SIG-M5 treated with dmso at 0.1 percent for 504 hours (cell line): ENCODE measurements around the gene TMA7.

ENCODE experiments used
- DNase-seq: peaks from one replicate; lab custom pipeline; 2025; ENCODE audit not compliant: unreplicated experiment; lab: John Stamatoyannopoulos, UW

TMA7 gene

DNA sequence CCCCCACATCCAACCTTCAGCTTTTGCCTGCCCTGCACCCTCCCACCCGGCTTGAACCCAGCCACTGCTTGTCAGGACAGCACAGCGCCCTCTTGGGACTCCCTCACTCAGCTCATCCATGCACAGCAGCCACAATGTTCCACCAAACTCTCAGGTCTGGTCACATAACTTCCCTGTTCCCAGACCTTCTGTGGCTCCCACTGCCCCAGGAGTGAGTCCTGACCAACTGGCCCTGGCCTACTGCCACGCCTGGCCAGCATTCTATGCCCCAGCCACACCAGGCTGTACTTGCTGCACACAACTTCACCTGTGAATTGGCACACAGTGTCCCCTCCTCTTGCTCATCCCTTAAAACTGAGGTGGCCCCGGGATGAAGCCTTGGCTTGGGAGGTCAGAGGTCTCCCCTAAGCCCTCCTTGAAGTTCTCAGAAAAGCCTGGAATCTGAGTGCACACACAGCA, 31.2 kb upstream of the TMA7 start:
- no peak for DNase-seq

DNA sequence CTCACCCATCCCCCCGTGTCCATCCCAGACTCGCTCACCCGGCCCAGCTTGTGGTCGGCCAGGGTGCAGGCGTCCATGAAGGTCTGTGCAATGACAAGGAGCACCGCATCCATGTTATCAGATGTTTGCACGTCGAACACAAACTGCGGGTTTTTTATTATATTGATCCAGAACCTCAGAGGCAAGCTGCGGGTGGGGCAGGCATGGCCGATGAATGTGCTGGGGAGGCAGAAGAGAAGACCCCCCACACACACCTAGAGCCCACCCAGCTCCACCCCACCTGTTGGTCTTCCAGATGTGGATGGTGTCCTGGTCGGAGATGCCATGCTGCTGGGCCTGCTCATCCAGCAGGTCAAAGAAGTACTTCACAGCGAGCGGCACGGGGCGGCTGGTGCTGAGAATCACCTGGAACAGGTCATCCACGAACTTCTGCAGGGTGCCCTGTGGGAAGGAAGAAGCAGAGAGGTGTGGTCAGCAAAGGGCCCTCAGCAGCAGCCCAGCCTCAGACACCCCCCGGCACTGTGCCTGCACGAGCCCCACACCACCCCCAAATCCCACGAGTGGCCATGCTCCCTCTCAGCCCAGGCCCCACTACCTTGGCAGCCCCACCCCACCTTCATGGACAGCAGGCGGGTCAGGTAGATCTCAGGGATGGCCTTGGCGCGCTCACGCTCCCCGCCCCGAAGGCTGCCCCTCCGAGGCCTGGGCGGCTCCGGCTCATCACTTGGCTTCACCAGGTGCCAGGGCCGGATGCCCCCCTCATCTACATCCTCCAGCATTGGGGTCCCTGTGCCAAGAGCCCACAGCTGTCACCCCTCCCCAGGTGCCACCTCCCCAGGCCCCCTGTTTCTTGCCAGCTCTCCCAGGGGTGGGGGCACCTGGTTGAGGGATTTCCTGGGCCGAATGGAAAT, 30.5 kb upstream of the TMA7 start:
- DNase-seq = no peak

DNA sequence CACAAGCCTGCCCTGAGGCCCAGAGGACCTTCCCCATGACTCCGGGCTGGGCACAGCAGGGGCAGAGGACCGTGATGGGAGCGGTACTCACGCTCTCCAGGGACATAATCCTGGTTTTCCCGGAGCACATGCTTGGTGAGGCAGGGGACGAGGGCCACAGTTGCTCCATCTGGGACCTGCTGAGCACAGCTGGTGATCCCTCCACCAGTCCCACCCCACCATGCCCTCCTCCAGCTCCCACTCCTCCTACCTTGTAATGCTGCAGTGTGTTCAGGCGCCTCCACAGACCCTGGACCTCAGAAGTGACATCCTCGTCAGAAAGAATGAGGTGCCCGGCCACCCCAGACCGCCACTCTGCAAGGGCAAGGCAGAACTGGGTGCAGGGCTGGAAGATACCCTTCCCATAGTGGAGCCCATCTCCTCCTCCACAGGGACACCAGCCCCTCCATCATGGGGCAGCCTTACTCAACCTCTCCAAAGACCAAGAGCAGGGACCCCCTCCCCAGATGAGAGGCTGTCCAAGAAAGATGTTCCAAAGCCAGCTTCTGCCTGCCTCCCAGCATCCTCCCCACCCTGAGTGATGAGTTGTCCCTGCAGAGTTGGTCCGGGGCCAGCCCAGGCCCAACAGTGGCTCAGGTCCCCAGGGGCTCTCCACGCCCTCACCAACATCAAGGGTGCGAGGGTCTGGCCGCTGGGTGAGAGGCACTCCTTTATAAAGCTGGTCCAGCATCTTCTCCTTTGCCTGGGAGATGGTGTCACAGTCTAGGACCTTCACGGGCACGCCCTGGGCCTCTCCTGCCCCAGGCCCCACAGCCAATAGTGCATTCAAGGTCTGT, 29.6 kb upstream of the TMA7 start:
- DNase-seq = no peak

DNA sequence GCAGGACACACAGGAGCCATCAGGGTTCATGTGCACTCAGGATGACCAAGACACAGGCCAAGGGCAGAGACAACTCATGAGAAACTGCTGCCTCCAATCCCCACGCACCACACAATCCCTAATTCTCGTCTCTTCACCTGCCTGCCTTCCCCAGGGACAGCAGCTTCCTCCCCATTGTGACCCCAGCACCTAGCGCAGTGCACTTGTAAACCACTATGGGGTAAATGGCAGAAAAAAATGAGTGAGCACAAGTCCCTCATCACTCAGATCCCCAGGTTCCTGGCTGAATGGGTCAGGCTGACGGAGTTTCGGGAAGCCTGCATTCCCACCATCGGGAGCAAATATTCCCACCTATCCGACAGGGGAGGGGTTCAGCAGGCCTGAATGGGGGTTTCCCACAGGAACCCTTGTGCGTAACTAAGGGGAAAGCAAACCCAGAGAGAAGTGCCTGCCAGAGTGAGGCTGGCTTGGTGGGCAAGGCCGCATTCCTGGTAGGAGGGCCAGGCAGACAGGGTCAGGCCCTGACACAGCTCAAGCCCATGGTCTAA, 28.9 kb upstream of the TMA7 start:
- DNase-seq = no peak

DNA sequence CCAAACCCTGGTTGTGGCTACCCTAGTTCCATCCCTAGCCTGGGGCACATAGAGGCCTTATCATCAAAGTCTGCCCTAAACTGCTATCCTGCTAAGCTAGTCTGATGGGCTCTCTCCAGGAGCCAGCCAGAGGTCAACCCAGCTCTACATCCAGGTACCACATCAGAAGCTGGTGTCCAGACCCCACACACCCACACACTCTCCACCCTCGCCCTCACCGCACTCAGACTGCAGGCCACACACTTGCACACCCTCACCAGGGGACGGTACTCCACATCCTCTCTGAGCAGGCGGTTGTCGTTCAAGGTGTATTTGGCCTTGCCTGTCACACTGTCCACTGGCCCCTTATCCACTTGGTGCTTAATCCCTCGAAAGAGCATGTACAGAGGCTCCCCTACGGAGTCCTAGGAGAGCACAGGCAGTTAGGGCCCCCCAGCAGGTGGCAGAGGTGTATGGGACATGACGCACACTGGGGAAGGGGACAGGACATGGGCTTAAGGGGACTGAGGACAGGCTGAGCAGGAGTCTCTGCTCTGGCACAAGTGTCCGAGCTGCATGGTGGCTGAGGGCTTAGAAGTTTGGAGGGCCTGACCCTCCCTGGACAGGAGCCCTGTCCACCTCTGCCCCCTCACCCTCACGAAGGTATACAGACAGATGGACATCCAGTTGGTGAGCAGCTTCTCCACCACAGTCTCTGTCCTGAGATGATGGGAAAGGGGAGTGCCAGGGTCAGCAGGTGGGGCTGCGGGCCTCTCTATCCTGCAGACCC, 28.3 kb upstream of the TMA7 start:
- no peak for DNase-seq

DNA sequence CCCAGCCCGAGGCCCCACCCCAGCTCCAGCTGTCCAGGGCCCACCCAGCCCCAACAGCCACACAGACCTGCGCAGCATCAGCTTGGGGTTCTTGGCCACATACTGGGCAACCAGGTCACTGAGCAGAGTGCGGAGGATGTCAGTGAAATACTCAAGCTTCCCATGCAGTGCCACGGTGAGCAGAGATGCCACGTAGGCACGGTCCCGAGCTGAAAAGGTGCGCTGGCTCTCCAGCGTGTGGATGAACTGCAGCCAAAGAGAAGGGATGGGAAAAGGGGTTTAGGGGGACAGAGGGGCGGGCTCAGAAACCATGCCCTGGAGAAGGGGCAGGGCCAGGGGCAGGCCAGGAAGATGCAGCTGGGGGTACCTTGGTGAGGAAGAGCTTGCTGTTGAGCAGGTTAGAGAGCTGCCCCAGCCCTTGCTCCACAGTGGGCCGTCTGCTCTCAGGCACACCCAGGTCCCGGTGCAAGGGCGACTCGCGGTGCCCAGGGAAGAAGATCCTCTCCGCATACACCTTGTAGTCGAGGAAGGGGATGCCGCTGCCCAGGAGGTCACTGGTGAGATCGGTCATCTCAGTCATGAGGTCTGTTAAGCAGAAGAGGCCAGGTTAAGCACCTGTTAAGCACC, 27.6 kb upstream of the TMA7 start:
- DNase-seq = no peak

DNA sequence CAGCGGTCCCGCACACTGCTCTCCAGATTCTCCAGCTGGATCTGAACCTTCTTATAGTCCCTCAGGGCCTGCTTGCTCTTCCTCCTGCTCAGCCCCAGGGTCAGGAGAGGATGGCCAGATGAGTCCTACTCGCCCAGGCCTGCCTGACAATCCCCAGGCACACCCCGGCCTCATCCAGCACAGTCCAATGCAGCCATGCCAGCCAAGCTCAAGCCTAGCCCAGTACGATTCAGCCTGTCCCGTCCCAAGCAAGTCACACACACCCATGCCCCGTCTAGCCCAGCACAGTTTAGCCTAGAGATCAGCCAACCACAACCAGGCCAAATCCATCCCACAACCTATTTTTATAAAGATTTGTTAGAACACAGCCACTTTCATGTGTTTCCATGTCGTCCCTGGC, 27.0 kb upstream of the TMA7 start:
- DNase-seq = no peak

DNA sequence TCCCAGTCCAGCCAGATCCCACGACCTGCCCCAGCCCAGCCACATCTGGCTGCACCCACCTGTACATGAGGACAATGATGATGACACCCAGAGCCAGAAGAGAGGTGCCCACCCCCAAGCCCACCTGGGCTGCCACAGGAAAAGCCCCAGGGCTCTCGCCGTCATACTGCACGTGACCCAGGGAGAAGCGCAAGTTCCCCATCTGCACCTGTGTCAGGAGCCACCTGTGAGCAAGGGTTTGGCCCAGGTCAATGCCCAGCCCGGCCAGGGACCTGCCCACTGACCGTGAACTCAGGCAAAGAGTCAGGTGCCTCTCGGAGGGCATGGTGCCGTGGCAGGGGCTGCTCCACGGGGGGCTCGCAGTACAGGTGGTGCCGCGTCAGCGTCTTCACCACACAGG, 26.4 kb upstream of the TMA7 start:
- DNase-seq = no peak

DNA sequence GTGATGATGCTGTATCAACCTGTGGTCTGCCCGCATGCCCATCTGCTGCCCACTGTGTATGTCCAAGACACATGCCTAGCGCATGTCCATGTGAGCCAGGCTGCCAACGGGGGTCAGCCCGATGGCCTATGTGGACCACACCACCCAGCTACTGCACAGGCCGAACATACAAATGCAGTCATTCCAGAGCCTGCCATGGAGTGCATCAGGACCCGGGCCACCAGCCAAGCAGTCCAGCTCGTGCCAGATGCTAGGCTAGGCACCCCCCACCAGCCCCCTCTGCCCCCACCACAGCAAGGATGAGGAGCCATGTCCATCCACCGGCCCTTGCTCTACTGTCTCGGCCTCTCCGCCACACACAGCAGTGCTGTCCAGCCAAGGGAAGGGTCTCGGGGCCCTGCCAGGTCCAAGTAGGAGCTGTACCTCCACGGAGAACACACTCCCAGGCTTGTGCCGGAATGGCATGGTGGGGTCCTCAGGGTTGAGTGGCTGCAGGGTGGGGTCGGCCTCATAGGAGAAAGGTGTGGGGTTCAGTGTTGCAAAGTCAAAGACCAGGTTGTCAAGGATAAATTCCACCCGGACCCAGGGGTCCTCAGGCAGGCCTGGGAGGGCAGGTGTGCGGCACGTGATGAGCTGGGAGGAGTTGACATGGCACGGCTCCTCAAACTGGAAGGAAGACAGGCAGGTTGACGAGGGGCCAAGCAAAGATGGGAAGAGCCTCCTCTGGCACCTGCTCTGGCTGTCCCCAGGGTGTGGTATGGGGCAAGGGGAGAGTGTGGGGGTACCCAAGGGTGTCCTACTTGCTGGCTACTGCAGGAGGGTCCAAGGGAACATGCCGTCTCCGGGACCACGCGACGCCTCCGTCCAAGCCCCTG, 25.4 kb upstream of the TMA7 start:
- DNase-seq = no peak

DNA sequence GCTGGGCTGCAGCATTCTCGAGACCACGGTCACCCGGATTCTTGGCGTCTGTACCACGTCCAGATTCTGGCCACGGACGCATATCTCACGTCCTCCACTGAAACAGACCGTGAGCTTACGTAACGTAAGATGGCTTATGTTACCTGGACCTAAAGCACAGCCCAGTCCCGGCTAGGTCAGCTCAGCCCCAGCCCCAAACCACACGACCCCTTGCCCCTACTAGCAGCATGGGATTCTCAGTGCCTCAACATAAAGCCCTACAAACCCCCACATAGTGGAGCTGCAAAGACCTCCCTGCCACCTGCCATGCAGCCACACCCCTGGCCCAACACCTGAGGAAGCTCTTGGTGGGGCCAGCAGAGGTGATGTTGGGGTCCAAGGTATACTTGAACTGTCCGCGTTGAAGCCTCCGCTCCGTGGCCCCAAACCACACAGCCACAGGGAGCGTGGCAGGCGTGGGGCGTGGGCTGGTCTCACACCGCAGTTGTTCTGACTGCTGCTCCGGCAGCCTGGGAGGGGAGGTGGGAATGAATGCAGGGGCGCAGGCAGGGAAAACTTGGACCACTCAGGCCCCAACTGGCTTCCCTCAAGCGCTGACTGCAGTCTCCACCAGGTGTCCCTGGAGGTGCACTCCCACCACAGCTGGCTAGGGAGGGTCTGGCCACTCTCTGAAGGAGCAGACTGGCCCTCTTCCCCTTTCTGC, 24.7 kb upstream of the TMA7 start:
- no peak for DNase-seq

DNA sequence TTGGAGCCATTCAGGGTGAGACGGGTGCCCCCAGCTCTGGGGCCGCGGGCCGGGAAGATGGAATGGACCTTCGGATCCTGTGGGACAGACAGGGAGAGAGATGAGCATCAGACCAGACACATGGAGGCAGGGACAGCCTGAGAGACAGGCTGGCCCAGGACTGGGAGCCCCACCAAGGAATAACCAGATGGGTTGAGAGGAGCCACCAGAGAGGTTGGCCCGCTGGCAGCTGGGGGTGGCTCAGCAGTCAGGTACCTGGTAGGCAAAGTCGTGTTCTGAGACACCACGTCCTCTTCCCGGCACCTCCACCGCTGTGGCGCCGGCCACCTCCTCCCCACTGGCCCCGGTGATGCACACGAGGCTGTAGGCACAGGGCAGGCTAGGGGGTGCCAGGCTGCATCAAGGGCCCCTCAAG, 24.0 kb upstream of the TMA7 start:
- no peak for DNase-seq

DNA sequence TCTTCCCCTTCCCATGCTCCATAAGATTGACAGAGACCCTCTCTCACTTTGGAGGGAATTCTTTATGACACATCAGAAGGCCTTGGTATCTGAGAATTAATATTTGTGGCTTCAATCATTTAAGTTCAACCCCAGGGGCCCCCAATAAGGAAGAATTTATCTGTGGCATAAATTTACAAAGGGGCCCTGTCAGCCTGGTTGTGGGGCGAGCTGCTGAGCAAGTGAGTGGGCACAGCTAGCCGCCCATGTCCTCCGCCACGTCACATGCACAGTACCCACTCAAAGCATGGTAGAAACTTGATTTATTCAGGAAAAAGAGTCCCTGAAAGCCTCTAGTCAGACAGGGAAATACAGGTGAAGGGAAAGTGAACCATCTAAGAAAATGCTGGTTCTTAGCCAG, 23.5 kb upstream of the TMA7 start:
- no peak for DNase-seq

DNA sequence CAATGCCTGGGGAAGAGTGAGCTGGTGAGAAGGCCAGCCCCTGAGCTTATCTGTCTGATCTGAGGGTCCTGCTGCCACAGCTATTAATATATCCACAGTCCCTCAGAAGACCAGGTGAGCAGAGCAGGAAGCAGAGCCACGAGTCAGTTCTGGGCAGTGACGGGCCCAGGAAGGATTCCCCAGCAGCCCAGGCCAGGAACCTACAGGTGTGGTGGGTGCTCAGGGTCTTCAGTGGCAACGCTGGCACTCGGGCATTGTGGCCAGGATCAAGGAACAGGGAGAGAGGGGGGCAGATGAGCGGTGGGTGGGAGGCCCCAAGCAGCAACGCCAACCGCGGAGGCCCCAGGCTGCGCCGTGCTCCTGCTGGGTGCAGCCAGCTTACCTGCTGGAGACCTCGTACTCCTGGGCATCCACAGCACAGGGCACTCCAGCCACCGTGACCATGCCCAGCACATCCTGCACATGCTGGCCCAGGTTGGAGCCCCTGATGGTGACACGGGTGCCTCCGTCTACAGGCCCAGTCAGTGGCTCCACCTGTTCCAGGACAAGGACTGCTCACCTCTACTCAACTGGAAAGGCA, 22.4 kb upstream of the TMA7 start:
- no peak for DNase-seq

DNA sequence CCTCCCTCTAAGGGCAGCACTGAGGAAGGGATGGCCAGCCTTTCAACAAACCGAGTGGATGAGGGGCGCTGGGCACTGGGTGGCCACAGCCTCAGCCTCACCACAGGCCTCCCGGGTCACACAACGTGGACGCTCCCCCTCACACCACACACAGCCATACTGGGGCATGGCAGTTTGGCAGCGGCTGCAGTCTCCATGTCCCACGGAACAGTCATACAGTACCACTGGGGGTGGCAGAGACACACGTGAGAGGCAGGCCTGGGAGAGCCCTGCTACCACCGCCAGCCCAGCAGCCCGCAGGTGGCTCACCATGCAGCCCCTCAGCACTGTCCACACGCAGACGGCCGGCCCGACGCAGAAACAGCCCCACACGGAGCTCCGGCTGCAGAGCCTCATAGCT, 21.9 kb upstream of the TMA7 start:
- no peak for DNase-seq

DNA sequence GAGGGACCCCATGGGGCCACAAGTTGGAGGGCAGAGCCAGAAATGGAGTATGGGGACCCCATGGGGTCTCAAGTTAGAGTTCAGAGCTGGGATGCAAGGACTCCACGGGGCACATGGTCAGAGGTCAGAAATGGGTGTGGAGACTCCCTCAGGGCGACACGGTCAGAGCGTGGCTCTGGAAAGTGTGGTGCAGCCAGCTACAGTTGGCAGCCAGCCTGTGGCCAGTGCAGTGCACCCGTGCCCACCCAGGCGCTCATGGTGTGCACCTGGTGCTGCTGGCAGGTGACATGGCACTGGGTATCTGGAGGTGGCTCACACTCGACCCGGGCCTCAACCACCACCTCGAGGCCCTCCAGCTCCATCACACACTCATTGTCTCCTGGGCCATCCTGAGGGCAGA, 21.4 kb upstream of the TMA7 start:
- DNase-seq = no peak

DNA sequence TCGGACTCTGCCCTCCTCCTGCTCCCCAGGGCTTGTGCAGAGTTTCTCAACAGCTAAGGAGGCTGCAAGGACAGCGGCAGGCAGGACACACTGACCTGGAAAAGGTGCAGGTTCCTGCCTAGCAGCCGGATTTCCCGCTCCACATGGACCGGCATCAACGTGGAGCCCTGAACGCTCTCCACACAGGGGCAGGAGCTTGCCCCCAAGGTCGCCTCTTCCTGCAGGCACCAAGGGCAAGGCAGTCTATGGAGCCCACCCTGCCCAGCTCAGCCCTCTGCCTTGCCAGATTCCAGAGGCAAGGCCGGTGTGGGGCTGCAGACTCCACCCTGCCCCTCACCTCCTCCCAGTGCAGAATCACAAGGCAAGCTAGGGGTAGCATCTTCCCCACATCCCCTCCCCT, 20.9 kb upstream of the TMA7 start:
- DNase-seq = no peak

DNA sequence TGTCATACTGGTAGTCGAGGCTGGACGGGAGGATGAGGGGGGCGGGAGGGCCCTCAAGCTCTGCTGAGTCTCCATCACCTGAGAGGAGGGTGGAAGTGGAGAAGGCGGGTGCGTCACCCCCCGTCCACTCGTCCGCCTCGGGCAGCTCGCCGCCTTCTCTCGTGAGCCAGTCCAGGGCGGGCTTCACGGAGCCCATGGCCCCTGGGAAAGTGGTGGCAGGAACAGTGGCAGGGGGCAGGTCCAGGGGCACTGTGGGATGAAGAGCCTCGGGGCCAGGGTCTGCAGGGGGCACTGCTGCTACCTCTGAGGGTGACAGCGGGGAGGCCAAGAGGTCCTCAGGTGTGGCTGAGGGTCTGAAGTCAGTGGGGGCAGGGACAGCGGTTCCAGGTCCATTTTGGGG, 20.5 kb upstream of the TMA7 start:
- no peak for DNase-seq

DNA sequence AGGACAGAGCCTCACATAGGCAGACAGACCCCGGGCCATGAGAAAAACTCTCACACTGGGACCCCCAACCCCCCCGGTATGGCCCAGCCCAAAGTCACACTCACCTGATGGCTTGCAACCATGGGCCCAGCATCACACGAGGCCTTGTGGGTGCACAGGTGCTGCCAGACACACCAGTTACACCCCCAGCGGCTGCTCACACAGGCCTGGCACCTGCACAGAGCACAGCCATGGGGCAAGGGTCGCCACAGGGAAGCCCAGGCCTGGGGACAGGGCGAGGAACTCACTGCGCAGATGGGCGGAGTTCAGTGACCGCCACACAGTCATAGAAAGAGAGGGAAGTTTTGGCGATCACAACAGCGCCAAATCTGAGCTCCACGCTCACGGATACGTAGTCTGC, 19.5 kb upstream of the TMA7 start:
- no peak for DNase-seq

DNA sequence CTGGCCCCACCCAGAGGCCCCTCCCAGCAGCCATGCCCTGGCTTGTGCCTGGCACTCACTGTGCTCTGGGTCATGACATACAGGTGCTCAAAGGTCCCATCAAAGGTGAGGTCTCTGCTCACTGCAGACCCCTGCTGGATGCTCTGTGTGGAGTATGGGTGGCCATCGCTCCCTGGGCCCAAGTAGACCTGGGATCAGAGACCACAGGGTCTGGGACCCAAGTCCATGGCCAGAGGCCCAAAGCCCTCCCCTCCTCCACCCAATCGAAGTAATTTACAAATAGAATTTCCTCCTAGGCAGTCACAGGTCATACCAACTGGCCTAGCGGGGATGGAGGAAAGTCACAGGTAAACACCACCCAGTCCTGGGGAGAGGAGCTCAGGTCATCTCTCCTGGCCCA, 17.8 kb upstream of the TMA7 start:
- no peak for DNase-seq
